HG03175 (cell line): ENCODE data around the gene NFKBIB.
"Not testable (repeated sequence)": the region's sequence is repeated elsewhere in the genome, so short reads cannot be mapped to it uniquely, and the experiment has no call there.

Experiments
- ATAC-seq: cut with Tn5 transposase; IDR thresholded peaks from one replicate; pipeline ENCODE4 v1.9.1; 2021; ENCODE audit warnings: mild to moderate bottlenecking, moderate library complexity; ENCODE audit not compliant: unreplicated experiment

Gene NFKBIB

DNA sequence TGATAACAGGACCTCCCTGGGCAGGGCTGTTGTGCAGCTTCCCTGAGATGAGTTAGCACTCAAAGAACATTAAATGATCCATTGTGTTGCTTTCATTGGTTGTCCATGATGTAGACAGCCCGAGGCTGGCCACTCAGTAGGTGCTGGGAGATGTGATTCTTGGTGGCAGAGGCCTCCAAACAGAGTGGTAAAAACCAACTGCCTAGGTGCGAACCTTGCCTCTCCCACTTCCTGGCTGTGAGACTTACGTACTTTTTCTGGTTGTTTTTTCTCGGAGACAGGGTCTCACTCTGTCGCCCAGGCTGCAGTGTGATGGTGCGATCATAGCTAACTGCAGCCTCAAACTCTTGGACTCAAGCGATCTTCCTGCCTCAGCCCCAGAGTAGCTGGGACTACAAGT lies 24.6 kb downstream of the NFKBIB start:
- no peak for ATAC-seq

DNA sequence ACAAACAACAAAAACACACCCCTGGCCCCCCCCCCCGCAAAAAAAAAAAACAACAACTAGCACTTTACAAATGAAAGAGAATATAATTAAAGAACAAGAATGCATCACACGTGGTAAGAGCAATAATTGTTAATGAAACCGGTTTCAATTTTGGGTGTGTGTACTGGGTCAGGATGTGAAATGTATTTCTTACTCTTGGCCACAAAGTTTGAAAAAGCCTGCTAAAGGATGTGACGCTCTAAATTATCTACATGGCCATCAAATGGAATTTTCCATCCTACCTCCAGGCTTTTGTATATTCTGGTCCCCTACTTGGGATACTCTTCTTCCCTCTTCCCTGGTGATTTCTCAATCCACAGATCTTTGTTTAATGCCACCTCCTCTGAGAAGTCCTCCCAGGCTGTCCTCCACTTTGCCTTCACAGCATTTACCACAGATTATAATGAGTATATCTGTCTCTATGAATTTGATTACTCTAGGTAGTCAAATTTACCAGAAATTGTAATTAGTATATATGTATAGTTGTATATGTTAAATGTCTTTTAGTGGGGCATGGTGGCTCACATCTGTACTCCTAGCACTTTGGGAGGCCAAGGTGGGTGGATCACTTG lies 28.7 kb downstream of the NFKBIB start:
- no peak for ATAC-seq

DNA sequence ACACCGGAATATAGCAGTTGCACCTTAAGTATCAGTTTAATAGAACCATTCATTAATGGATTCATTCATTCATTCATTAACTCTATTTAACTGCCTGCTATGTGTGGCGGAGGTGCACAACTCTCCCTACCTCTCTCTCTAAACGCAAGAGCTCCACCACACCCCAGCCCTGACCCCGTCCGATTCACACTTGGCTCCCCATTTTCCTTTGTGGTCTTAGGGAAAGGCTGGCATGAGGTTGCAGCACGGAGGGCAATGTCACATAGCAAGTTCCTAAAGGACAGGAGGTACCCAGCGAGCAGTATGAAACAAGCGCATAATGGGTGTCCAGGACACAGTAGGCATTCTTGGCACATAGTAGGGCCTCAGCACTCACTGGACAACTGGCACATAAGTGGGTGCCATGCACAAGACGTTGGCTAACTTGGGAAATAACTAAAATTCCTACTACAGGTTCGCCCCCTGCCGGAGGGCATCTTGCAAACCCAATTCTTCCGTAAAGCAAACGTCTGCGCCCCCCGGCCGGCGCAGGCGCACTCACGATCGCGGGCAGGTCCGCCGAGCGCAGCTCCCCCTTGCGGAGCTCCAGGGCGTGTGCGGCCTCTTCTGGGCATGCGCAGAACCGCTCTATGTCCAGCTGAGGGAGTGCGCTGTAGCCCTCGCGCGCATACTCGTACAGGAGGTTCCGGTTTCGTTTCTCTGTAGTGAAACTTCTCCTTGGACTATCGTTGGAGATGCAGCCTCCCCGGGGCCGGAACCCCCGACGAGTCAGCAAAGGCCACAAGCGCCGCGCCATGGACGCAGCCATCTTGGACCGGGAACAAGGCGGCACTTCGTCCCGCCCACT lies 30.4 kb downstream of the NFKBIB start, which contains the start of gene SARS2:
Gene SARS2 (minus strand): TSS at position 835 of the 847 bp plus-strand sequence. CDS start 27 bp downstream, at position 808.
- peak; percentile 72 for ATAC-seq

DNA sequence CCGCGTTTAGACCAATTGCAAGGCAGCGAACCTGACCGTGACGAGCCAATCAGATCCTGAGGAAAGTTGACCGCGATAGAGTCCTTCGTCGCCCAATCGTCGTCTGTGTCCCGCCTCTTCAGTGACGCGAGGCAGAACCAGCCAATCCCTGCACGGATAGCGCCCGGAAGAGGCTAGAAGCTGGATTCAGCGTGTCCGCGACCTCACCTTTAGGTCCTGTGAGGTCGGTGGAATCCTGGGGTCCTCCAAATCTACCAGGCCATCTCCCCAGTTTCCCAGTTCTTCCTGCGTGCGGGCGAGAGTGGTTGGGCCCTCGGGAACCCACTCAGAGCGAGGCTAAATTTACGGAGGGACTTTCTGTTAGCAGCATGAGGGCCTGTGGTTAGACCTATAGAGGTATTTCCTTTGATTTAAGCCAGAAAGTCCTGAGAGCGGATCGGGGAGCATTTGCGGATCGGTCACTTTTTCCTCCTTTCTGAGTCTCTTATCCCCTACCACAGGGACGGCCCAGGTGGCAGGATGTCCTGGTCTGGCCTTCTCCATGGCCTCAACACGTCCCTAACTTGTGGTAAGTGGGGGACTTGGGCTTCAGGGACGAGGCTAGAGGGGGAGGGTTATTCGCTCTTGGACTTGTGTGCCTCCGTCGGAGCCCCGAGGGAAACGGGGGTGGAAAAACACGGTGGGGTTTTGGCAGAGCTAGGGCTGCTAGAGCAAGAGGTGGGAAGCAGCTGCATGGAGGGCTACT lies 31.2 kb downstream of the NFKBIB start, which contains the start of gene MRPS12:
Gene MRPS12 (plus strand): TSS at position 169 of the 745 bp plus-strand sequence. CDS start 351 bp downstream, at position 520.
- peak; percentile 89 for ATAC-seq

DNA sequence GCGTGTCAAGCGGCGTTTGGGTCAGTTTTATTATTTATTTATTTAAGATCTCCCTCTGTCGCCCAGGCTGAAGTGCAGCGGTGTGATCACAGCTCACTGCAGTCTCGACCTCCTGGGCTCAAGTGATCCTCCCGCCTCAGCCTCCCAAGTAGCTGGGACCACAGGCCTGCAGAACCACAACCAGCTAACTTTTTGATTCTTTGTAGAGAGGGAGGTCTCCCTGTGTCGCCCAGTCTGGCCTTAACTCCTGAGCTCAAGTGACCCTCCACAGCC lies 31.7 kb downstream of the NFKBIB start:
- ATAC-seq = no peak

DNA sequence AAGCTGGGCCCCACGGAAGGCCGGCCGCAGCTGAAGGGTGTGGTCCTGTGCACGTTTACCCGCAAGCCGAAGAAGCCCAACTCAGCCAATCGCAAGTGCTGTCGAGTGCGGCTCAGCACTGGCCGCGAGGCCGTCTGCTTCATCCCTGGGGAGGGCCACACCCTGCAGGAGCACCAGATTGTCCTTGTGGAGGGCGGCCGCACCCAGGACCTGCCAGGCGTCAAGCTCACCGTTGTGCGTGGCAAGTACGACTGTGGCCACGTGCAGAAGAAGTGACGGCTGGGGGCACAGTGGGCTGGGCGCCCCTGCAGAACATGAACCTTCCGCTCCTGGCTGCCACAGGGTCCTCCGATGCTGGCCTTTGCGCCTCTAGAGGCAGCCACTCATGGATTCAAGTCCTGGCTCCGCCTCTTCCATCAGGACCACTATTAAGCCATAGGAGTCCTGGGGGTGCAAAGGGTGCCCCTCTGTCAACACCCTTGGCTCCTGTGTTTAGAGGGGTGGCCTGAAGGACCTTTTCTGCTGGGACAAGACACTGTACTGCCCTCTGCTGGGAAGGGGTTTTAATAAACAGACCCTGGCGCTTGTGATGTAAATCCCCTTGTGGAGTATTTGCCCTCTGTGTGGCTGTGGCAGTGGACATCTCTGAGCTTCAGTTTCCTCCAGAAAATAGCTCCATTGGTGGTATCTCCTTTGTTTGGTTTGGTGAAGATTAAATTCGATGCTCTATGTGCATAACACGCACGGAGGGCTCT lies 32.8 kb downstream of the NFKBIB start:
- no peak for ATAC-seq

DNA sequence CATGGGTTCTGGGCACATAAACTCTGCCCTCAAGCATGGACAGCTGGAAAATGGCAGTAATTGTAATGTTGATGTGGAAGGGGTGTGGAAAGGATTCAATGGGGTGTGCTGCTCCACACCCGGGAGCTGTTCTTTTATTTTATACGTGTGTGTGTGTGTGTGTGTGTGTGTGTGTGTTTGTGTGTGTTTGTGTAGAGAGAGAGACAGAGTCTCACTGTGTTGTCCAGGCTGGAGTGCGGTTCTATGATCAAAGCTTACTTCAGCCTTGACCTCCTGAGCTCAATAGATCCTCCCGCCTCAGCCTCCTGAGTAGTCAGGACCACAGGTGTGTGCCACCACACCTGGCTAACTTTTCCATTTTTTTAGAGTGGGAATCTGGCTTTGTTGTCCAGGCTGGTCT lies 33.8 kb downstream of the NFKBIB start:
- ATAC-seq = no peak

DNA sequence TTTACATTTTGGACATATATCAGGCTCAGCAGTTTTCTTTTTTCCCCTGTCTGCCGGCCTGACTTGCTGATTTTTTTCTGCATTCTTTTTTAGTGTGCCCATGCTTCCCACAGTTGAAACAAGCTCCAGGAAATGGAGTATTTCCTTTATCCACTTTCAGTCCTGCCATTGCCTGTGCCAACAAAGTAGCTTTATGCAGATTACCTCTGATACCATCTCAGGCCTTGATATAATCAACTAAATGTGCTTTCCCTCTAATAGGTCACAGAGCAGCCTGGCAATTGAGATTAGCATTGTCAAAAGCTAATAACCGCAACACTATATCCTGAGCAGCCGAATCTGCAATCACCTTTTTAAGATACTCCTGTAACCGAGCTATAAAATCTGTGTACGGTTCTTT lies 40.2 kb downstream of the NFKBIB start:
- ATAC-seq = no peak

DNA sequence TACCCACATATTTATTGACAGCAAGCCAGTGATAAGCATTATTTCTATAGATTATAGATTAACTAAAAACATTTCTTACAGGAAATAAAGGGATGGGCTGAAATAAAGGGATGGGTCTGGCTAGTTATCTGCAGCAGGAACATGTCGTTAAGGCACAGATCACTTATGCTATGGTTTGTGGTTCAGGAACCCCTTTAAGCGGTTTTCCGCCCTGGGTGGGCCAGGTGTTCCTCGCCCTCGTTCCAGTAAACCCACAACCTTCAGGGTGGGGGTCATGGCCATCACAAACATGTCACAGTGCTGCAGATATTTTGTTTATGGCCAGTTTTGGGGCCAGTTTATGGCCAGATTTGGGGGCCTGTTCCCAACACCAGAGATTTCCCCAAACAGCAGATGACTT lies 41.7 kb downstream of the NFKBIB start:
- ATAC-seq = not testable (repeated sequence)

DNA sequence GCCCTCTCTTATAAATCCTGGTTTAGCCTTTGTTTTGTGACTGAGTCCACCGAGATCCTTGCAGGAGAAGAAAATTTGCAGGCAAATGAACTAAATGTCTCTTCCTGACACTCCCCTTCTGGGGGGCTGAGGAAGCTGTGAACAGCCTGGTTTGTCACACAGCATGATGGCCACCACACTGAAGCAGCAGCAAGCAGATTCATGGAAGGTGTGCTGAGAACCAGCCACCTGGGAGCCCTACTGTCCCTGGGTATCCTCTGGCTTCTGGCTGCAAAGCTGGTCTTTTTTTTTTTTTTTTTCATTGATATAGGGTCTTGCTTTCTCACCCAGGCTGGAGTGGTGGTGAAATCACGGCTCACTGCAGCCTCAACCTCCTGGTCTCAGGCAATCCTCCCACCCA lies 42.2 kb downstream of the NFKBIB start:
- ATAC-seq = no peak

DNA sequence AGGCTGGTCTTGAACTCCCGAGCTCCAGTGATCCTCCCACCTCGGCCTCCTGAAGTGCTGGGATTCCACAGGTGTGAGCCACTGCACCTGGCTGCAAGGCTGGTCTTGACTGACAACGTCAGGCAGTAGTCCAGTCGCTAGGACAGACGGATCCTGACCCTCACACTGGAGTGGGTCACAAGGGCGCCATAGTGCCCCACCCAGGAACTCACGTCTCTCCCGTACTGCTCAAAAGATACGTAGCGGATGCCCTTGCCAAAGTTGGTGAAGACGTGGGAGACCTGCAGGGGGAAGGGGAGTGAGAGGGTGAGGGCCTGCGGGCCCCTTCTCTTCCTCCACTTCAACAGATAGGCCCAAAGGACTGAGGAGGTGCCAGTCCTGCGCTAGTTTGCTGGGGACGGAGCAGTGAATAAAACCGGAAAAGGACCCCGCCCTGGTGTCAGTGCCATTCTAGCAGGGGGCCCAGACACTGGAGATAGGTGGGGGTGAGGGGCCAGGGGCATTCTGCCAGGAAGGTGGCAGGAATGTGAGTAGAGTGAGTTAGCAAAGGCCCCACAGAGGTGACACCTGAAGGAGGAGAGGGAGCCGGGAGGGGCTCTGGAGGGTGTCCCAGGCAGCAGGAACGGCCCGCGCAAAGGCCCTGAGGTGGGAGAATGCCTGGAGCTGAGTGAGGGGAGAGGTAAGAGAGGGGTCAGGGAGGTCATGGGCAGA lies 42.9 kb downstream of the NFKBIB start:
- ATAC-seq = no peak

DNA sequence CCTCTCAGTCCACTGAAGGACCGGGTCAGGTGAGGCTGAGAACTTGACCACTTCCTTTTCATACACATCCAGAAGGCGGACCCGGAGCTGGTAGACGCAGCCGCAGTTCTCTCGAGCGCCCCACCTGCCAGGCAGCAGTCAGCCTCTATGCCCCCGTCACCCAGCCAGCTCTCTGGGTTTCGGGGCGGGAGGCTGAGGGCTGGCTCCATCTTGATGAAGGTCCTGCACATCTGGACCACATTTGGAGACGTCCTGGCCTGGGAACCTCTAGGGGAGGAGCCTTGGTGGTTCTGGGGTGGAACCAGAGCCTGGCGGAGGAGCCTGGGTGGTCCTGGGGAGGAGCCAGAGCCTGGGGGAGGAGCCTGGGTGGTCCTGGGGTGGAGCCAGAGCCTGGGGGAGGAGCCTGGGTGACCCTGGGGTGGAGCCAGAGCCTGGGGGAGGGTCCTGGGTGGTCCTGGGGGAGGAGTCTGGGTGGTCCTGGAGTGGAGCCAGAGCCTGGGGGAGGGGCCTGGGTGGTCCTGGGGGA lies 45.3 kb downstream of the NFKBIB start:
- ATAC-seq = no peak

DNA sequence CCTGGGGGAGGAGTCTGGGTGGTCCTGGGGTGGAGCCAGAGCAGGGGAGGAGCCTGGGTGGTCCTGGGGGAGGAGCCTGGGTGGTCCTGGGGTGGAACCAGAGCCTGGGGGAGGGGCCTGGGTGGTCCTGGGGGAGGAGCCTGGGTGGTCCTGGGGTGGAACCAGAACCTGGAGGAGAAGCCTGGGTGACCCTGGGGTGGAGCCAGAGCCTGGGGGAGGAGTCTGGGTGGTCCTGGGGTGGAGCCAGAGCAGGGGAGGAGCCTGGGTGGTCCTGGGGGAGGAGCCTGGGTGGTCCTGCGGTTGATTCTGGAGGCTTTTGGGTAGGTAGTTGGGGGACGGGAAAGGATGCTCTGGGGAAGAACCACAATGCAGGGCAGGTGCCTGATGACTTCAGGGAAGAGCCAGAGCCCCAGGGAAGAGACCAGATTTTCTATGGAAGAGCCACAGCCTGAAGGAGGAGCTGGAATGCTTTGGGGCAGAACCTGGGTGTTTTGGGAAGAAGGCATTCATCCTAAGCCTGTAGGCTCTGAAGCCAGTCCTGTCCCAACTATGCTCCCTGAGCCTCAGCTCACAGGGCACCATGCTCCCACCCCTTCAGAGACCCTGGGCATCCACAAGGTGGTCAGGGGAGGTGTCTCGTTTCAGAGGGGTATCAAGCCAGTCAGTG lies 45.9 kb downstream of the NFKBIB start:
- no peak for ATAC-seq

DNA sequence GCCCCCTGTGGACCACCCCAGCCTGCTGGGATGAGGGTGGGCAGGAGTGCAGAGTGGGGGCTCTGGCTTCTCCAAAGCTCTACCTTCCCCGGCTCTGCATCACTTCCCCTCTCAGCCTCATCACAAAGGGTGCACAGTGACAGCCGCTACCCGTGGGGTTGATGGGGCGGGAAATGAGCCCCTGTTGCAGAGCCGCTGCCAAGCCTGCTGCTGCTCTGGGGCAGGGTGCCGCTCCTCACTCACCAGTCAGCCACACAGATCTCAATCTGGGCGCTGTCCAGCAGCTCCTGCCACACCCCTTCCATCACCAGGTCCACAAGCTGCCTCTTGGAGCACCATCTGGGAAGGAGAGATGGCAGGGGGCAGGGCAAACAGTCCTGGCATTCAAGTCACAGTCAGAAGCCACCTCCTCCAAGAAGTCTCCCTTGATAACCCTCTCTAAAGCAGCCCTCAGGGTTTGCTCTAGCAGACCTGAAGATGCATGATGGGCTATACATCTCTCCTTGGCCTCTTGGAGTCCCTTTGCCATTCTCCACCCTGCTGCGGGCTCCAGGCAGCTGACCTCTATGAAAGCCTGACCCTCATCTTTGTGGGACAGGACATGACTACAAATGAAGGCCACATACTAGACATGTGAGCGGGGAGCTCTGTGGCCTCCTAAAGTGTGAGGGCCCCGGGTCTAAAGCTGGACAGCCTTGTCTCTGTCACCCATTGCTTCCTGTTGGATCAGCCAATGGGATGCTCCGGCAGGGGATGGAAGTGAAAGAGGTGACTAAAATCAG lies 46.7 kb downstream of the NFKBIB start:
- ATAC-seq = no peak

DNA sequence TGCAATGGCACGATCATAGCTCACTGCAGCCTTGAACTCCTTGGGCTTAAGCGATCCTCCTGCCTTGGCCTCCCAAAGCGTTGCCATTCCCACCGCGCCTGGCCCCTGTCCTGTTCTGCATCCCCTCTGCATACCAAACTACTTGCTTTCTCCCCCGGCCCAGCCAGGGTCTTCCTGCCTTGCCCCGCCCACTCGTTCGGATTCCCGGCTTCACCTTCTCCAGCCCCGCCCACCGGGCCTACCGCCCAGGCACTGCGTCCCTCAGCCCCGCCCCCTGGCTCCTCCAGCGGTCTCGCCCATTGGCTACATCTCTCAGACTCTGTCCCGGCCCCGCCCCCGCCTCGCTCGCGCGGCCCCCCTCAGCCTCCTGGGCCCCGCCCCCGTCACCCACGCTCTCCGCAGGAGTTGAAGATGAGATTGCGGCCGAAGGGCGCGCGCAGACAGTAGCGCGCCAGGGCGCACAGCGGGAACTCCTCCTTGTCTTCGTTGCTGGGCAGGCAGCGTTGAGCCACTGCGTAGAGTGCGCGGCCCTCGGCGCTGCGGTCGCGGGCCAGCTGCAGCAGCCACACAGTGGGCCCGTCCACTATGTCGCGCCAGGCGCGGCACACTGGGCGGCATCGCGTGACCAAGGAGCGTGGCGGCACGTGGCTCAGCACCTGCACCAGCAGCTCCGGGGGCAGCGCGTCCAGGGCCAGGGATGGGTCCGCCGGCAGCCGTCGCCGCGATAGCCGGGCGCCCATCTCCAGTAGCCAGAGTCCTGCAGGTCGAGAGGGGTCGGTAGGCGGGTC lies 50.0 kb downstream of the NFKBIB start:
- no peak for ATAC-seq

DNA sequence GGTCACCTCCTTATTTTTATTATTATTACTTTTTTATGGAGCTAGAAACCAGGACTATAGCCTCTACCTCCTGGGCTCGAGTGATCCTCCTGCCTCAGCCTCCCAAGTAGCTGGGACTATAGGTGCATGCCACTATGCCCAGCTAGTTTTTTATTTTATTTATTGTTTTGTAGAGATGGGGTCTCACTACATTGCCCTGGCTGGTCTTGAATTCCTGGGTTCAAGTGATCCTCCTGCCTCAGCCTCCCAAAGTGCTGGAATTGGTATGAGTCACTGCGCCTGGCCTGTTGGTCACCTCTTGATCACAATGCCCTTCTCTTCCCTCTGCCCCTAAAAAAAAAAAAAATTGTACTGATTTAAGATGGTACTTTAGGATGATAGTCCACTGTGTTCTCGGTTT lies 51.4 kb downstream of the NFKBIB start:
- ATAC-seq = no peak

DNA sequence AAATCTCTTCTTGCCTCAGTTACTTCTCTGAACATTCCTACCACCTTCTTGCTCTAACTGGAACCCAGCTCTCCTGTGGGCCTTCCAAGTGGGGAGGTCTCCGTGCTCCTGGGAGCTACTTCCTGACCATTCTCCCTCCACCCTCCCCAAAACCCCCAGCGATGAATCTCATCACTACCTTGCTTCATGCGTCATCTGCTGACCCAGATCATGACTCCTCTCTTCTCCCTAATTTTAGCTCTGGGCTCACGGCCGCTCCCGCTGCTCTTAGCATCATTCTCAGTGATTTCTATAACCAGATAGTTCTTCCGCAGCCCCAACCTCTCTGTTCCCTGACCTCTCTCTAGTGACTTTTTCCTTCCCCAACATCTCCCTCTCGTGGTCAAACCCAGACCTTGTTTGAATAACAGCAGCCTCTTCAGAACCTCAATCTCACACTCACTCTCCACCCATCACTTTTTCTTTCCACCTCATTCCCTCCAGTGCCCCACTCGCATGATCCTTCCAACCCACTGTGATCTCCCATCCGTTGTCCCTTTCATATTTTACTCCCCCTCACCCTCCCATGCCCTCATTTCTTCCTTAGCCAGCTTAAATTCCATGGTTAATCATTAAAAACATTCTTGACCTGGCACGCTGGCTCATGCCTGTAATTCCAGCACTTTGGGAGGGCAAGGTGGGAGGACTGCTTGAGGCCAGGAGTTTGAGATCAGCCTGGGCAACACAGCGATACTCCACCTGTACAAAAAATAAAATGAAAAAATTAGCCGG lies 52.8 kb downstream of the NFKBIB start:
- no peak for ATAC-seq
